Body of pancreas (tissue), 4 donors: ENCODE measurements around the gene KIZ.

ENCODE experiments used
- CTCF ChIP-seq, 7 experiments: fragments of 450-650 bp in 4 of 7; fragments of 200-600 bp in 3 of 7; sonication (generic) in 3 of 7; IDR thresholded peaks; one replicate each; pipeline ENCODE4 v1.5.1; 2016 to 2019; ENCODE audit warnings: antibody characterized with exemption in 7 of 7
- POLR2A ChIP-seq, 3 donors: fragments of 450-650 bp; IDR thresholded peaks; one replicate each; pipeline ENCODE4 v1.6.1; 2016; ENCODE audit warnings: antibody characterized with exemption in 3 of 3, mild to moderate bottlenecking in 2 of 3

- TF ChIP-seq POLR2A (IDR thresholded peaks at IDR 0.05) = no peak
- TF ChIP-seq CTCF (IDR thresholded peaks at IDR 0.05) = no peak
These were observed 64.1 kb downstream of the KIZ start for GRCh38 chr20:21189761-21190523.
